Pons (tissue), 1 donor: ENCODE results near the gene ADM.
A peak's percentile ranks its signal among the peaks of the same experiment; 100 is the strongest.

ENCODE experiments used
- DNase-seq: peaks from one replicate; pipeline ENCODE4 v3.0.0-alpha.2; 2016; ENCODE audit warnings: low spot score

The ADM gene

GRCh38 chr11:10309163-10310093 lies 4.6 kb downstream of the ADM start:
- peak; percentile 65 for DNase-seq

GRCh38 chr11:10310301-10310841 lies 5.5 kb downstream of the ADM start:
- no peak for DNase-seq

- DNase-seq: no peak
Measured at GRCh38 chr11:10311802-10312201, 6.9 kb downstream of the ADM start.

- peak; percentile 77 for DNase-seq
Measured at GRCh38 chr11:10314199-10315072, 9.6 kb downstream of the ADM start.

GRCh38 chr11:10315083-10315482 lies 10.2 kb downstream of the ADM start:
- DNase-seq: no peak

- no peak for DNase-seq
Measured at GRCh38 chr11:10317151-10317755, 12.4 kb downstream of the ADM start.

GRCh38 chr11:10317776-10318526 lies 13.1 kb downstream of the ADM start:
- no peak for DNase-seq

GRCh38 chr11:10318527-10318802 lies 13.6 kb downstream of the ADM start:
- no peak for DNase-seq

- DNase-seq: no peak
Measured at GRCh38 chr11:10319702-10320558, 15.1 kb downstream of the ADM start.

- DNase-seq: no peak
Measured at GRCh38 chr11:10320736-10321465, 16.0 kb downstream of the ADM start.

GRCh38 chr11:10322401-10322800 lies 17.5 kb downstream of the ADM start:
- DNase-seq: no peak

- DNase-seq: peak; percentile 79
Measured at GRCh38 chr11:10322830-10323792, 18.2 kb downstream of the ADM start.

GRCh38 chr11:10323793-10324170 lies 18.9 kb downstream of the ADM start:
- no peak for DNase-seq

- no peak for DNase-seq
Measured at GRCh38 chr11:10324474-10324873, 19.6 kb downstream of the ADM start.

GRCh38 chr11:10325277-10326011 lies 20.6 kb downstream of the ADM start:
- no peak for DNase-seq

- no peak for DNase-seq
Measured at GRCh38 chr11:10326012-10326964, 21.4 kb downstream of the ADM start.

GRCh38 chr11:10327254-10327653 lies 22.4 kb downstream of the ADM start:
- no peak for DNase-seq
